ACC112 (cell line): ENCODE measurements around the gene HDAC11.

ENCODE experiments used
- H2AFZ ChIP-seq: fragments of 200-600 bp; sonication (generic); one replicate; pipeline ENCODE4 v1.6.0; 2017; ENCODE audit warnings: antibody characterized with exemption, low read length; ENCODE audit not compliant: unreplicated experiment
- H3K27ac ChIP-seq: fragments of 200-600 bp; sonication (generic); 2 replicates; pipeline ENCODE4 v1.5.1; 2014; ENCODE audit warnings: low read depth, mild to moderate bottlenecking, antibody characterized with exemption, low read length, moderate library complexity
- H3K27me3 ChIP-seq: fragments of 200-600 bp; sonication (generic); 2 replicates; pipeline ENCODE4 v1.6.1; 2014; ENCODE audit warnings: mild to moderate bottlenecking, antibody characterized with exemption, low read length, moderate library complexity, mixed read lengths; ENCODE audit not compliant: insufficient read depth
- H3K36me3 ChIP-seq: fragments of 200-600 bp; sonication (generic); 2 replicates; pipeline ENCODE4 v1.6.1; 2016; ENCODE audit warnings: mild to moderate bottlenecking, antibody characterized with exemption, low read length, moderate library complexity, mixed read lengths; ENCODE audit not compliant: insufficient read depth
- H3K4me1 ChIP-seq: fragments of 200-600 bp; sonication (generic); one replicate; pipeline ENCODE4 v1.6.1; 2016; ENCODE audit warnings: low read length, mixed read lengths; ENCODE audit not compliant: insufficient read depth, unreplicated experiment, control insufficient read depth
- H3K4me3 ChIP-seq: fragments of 200-600 bp; sonication (generic); 2 replicates; pipeline ENCODE4 v1.5.1; 2014; ENCODE audit warnings: mild to moderate bottlenecking, low read depth, low read length
- H3K79me2 ChIP-seq: fragments of 200-600 bp; sonication (generic); one replicate; pipeline ENCODE4 v1.6.0; 2016; ENCODE audit warnings: low read length; ENCODE audit not compliant: control insufficient read depth, unreplicated experiment, insufficient read depth

The HDAC11 gene

GRCh38 chr3:13555753-13556152 is 75.6 kb downstream of the HDAC11 start:
- Histone ChIP-seq H3K27ac (no peak overlapping the region), H3K79me2 (no peaks in the 10 kb centered on the region), H2AFZ (no peak overlapping the region), H3K4me3 (no peak overlapping the region), H3K27me3 (no peaks in the 10 kb centered on the region), H3K4me1 (no peaks in the 10 kb centered on the region), H3K36me3 (no peaks in the 10 kb centered on the region)
